ENCODE measurements around the gene ADAM8.
"Not testable (repeated sequence)": the region's sequence is repeated elsewhere in the genome, so short reads cannot be mapped to it uniquely, and the experiment has no call there.

Gene ADAM8

GRCh38 chr10:133266056-133266795 lies 10.4 kb downstream of the ADAM8 start:
- DNase-seq, result no peak

GRCh38 chr10:133265052-133265451 lies 11.6 kb downstream of the ADAM8 start:
- not testable (repeated sequence) for DNase-seq

- no peak for DNase-seq
Measured at GRCh38 chr10:133264461-133264860, 12.2 kb downstream of the ADAM8 start.

- DNase-seq, result no peak
Measured at GRCh38 chr10:133263674-133264073, 13.0 kb downstream of the ADAM8 start.

- DNase-seq, result no peak
Measured at GRCh38 chr10:133262696-133263095, 14.0 kb downstream of the ADAM8 start.

GRCh38 chr10:133261726-133262325 lies 14.8 kb downstream of the ADAM8 start:
- no peak for DNase-seq

GRCh38 chr10:133260895-133261725 lies 15.6 kb downstream of the ADAM8 start:
- DNase-seq, result no peak

GRCh38 chr10:133259602-133259989 lies 17.1 kb downstream of the ADAM8 start:
- DNase-seq, result no peak

GRCh38 chr10:133258818-133259601 lies 17.7 kb downstream of the ADAM8 start:
- DNase-seq, result no peak

- DNase-seq, result no peak
Measured at GRCh38 chr10:133258066-133258817, 18.4 kb downstream of the ADAM8 start.

GRCh38 chr10:133257489-133258065 lies 19.1 kb downstream of the ADAM8 start:
- no peak for DNase-seq

- DNase-seq, result no peak
Measured at GRCh38 chr10:133255323-133255722, 21.3 kb downstream of the ADAM8 start.

- DNase-seq, result no peak
Measured at GRCh38 chr10:133254421-133255120, 22.1 kb downstream of the ADAM8 start.

- DNase-seq, result no peak
Measured at GRCh38 chr10:133253361-133253955, 23.2 kb downstream of the ADAM8 start.

- DNase-seq, result no peak
Measured at GRCh38 chr10:133252223-133252552, 24.5 kb downstream of the ADAM8 start.

GRCh38 chr10:133251388-133252222 lies 25.1 kb downstream of the ADAM8 start:
- DNase-seq, result no peak

- no peak for DNase-seq
Measured at GRCh38 chr10:133249975-133250754, 26.5 kb downstream of the ADAM8 start.

- no peak for DNase-seq
Measured at GRCh38 chr10:133249094-133249780, 27.4 kb downstream of the ADAM8 start.

GRCh38 chr10:133248334-133248715 lies 28.3 kb downstream of the ADAM8 start:
- DNase-seq, result no peak

All from NCI-H524 treated with DMSO at 0.1 percent for 48 hours (cell line).